HG03095 (cell line): Measurements from ENCODE around the gene ARG1.
"Not testable (repeated sequence)": the region's sequence is repeated elsewhere in the genome, so short reads cannot be mapped to it uniquely, and the experiment has no call there.

ENCODE experiments used
- ATAC-seq: cut with Tn5 transposase; IDR thresholded peaks from one replicate; pipeline ENCODE4 v1.9.1; 2021; ENCODE audit warnings: moderate library complexity; ENCODE audit not compliant: unreplicated experiment

ARG1 gene

DNA sequence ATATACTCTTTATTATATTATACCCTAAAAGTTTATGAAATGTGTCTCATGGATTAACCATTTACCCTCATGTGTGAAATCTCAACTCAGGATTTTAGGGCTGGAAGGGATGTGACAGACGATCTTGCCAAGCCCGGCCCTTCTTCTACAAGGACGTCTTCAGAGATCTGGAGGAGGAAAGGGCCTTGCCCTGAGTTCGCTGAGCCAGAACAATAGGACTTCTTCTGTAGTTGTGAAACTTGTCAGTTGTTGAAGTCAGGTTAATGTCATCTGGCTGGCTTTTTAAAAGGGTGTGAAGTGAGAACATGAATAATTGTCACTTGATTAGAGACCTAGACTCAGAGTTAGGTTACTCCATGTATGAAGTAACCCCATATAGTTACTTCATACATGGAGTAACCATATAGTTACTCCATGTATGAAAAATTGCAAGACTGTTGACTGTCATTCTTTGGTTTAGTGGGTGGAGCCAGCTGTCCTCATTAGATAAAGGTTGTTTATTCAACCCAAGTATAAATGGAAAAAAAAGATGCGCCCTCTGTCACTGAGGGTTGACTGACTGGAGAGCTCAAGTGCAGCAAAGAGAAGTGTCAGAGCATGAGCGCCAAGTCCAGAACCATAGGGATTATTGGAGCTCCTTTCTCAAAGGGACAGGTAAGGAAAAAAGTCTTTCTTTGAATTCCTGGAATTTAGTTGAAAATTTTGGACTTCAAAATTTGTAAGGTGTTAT, at the start of gene ARG1:
Gene ARG1, plus strand, starts transcription at position 541 of the 730 bp plus-strand sequence. Its CDS starts 57 bp downstream, at position 598.
- ATAC-seq: no peak

DNA sequence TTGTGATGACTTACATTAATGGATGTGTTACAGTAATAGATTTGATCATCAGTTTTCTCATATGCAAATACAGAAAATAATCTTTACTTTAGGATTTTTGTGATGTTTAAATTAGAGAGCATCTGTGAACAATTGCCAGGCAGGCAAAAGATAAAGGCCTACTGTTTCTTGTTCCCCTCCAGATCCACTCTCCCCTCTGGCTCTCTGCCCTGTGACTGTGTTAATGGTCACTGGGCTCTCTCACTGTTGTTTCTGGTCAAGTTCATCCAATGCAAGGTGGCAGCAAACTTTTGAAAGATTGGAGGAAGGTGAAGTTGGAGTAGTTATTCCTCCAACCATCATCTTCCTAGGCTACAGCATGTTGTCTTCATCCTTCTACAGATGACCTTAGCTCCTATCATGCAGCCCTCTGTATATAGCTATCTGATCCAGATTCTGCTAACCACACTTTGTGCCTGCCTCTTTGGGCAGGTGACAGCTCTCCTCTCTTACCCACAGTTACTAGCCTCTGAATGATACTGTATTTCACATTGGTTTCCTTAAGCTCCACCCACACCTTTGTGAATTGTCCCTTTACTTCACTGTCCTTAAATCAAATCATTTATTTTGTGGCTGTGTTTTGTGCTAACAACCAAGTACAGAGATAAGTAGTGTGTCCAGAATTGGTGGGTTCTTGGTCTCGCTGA, 48.9 kb upstream of the ARG1 start:
- no peak for ATAC-seq

DNA sequence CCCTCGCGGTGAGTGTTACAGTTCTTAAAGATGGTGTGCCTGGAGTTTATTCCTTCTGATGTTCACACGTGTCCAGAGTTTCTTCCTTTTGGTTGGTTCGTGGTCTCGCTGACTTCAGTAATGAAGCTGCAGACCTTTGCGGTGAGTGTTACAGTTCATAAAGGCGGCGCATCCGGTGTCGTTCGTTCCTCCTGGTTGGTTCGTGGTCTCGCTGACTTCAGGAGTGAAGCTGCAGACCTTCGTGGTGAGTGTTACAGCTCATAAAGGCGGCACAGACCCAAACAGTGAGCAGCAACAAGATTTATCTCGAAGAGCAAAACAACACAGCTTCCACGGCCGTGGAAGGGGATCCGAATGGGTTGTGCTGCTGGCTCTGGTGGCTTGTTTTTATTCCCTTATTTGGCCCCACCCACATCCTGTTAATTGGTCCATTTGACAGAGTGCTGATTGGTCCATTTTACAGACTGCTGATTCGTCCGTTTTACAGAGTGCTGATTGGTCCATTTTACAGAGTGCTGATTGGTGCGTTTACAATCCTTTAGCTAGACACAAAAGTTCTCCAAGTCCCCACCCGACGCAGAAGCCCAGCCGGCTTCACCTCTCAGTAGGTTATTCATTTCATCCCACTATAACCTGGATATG, 48.2 kb upstream of the ARG1 start:
- ATAC-seq: no peak

DNA sequence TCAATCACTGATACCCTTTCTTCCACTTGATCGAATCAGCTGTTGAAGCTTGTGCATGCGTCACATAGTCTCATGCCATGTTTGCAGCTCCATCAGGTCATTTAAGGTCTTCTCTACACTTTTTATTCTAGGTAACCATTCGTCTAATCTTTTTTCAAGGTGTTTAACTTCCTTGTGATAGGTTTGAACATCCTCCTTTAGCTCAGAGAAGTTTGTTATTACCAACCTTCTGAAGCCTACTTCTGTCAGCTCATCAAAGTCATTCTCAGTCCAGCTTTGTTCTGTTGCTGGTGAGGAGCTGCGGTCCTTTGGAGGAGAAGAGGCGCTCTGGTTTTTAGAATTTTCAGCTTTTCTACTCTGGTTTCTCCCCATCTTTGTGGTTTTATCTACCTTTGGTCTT, 42.1 kb upstream of the ARG1 start:
- not testable (repeated sequence) for ATAC-seq

DNA sequence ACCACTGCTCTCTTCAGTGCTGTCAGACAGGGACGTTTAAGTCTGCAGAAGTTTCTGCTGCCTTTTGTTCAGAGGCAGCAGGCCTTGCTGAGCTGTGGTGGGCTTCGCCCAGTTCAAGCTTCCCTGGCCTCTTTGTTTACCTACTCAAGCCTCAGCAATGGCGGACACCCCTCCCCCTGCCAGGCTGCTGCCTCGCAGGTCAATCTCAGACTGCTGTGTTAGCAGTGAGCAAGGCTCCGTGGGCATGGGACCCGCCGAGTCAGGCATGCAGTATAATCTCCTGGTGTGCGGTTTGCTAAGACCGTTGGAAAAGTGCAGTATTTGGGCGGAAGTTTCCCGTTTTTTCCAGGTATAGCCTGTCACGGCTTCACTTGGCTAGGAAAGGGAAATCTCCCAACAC, 41.3 kb upstream of the ARG1 start:
- ATAC-seq: not testable (repeated sequence)

DNA sequence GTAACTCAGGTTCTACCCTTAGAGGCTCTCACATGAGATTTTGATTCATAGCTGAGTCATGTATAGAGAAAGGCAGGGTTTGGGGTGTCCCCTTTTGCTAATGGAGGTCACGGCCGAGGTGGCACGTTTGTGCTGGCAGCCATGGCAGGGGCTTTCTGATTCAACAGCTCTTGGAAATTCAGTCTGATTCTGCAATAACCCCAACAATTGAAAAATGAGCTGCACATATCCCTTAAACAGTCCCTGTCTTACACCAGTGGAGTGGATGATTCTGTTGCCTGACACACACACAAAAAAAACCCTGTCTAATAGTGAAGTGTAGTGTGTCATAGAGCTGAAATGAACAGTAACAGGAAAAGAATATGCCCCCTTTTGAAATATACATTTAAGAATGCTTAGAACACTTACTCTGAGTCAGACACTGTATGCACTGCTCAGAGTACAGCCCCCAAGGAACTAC, 40.4 kb upstream of the ARG1 start:
- peak; percentile 82 for ATAC-seq

DNA sequence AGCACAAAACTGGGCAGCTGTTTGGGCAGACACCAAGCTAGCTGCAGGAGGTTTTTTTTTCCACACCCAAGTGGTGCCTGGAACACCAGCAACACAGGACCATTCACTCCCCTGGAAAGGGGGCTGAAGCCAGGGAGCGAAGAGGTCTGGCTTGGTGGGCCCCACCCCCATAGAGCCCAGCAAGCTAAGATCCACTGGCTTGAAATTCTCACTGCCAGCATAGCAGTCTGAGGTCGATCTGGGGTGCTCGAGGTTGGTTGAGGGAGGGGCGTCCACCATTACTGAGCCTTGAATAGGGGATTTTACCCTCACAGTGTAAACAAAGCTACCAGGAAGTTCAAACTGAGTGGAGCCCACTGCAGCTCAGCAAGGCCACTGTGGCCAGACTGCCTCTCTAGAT, 34.4 kb upstream of the ARG1 start:
- ATAC-seq: not testable (repeated sequence)

DNA sequence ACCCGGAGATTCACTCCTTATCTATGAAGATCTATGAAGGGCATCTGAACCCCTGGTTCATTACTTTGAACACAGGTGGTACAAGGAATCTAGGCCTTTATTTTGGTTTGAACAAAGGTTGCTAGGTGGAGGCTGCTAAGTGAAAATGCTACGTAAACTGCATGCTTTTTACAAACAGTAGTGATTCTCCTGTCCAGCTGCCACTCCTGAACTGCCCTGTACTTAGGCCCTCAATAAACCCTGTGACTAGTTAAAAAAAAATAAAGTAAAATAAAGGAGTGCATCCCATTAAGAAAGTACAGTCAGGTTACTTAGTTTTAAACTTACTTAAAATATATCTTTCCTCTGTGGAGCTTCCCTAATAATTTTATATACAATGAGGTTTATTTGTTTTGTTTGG, 27.7 kb upstream of the ARG1 start:
- no peak for ATAC-seq

DNA sequence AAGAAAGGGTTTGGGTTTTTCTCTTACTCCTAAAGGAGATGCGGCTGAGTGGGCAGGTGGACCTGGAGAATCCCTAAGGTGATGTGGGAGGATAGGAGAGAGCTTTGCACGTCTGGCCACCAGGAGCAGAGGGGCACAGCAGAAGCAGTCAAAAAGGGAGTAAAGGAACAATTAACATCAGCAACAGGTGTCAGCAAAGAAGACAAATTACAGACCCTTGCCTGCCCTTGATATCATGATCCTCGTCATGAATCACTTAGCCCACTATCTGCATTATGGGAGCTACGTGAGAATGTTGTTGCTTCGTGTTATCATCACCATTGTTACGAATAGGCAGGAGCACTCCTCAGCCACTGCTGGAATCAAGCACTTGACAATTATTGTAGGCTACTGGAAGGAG, 25.5 kb upstream of the ARG1 start:
- ATAC-seq: no peak

DNA sequence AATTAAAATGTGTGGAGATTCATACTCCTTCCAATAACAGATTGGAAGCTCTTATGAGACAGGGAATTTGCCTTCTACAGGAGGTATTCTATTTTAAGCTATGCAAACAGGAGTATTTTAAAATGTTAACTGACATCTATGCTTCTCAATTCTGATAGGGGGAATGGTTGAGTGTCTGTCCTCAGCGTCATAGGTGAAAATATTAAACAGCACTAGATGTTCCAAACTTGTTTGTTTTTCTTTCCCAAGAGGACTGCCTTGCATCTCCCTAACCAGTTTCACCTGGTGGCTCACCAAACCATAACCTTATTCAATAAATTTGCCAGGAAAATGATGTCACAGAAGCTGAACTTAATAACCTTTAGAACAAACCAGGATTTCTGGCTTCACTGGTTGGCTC, 24.6 kb upstream of the ARG1 start:
- ATAC-seq: no peak

DNA sequence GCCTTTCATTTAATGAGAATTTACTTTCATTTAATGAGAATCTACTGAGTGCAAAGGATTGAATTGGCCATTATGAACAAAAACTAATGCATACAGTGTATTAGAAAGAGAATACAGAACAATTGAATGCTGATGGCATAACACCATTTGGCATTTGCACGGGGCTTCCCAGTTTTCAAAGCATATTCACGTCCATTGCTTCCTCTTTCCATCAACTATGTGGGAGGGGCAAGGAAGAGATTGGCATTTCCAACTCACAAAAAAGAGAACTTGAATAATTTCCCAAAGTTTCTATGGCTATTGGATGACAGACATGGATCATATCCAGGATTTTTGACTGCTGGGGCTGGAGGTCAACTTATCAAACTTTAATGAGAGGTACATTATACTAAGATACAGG, 23.2 kb upstream of the ARG1 start:
- ATAC-seq: no peak

DNA sequence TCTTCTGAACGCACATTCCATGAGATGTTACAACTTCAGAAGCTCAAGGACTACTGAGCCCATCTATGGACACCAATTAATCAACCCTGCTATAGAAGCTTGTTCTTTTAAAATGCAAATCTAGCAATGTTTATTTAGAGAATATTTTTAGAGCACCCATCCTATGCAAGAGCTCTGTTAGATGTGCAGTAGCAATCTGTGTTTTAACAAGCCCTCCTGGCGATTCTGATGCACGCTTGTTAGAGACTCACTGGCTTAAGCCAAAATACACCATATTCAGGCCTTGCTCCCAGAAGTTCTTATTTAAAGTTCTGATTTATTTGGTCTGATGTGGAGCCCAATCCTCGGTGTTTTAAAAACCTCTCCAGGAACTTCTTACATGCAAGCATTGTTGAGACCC, 21.1 kb upstream of the ARG1 start:
- no peak for ATAC-seq

DNA sequence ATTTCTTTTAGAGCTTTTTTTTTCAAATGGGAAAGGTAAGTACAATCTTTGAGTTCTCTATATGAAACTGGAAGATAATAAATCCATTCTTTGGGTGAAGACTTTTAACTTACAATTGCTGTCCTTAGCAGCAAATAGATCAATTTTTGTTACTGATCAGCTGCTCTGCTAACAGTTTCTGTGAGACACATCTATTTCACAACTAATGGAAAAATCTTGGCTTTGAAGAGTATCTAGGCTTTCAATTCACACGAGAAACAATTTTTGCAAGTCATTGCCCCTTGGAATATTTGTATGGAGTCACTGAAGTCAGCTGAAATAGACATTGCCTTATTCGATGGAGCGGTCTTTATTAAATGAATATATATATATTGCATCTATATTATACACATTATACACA, 20.5 kb upstream of the ARG1 start:
- ATAC-seq: no peak

DNA sequence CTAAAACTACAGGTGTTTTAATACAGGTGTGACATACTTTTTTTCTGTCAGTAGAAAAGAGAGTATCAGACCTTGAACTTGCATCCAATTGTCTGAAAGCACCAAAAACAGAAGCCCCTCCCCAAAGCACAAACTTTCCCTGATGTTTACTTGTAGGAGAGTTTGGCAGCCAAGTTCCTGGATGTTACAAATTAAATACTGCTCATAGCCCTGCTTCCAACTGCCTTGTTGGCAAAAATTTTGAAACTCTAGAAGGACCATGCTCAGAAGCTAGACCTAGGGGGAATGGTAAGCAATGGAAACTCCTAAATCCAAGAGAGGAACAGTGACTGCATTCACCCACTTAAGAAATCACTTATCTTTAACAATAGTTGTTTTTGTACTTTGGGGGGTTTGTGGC, 17.0 kb upstream of the ARG1 start:
- no peak for ATAC-seq

DNA sequence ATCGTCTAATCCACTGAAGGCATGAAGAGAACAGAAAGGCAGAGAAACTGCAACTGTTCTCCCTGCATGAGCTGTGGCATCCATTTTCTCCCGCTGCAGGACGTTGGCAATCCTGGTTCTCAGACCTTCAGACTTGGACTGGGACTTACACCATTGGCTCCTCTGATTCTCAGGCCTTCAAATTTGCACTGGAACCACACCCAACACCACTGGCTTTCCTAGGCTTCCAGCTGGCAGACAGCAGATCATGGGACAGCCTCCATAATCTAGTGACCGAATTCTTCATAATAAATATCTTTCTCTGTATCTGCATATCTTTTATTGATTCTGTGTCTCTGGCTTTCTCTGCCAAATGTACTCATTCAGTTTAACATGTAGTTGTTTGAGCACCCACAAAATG, 14.1 kb upstream of the ARG1 start:
- no peak for ATAC-seq

DNA sequence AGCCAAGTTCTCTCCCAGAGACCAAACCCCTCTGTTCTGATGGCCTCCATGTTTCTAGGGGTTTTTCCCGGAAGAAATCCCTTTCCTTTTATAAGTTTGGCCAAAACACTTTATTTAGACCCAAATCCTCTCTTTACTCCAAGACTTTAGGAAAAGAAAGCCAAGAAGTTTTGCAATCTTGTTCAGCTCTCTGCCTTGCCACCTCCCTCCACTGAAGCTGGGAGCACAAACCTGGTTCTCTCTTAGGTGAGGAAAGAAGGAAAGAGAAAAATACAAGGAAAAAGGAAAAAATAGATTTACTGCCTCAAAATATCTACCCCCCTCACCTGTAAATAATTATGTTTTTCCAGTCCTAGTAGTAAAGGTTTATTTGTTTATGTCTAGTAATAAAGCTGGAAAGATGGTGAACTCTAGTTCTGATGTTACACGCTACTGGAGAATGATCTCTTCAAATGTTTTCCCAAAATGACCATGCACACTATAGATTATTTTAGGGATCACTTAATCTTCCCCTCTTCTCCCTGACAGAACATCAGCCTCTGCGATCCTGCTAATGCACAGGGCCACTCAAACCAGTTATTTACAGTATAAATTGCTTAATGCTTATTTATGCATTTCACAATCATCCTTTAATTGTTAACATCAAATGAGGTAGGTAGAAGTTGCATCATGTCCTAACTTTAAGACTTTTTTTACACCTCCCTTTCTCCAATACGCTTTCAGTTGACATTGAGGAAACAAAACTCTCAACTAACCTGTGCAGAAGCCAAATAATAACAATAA, 10.9 kb upstream of the ARG1 start:
- no peak for ATAC-seq

DNA sequence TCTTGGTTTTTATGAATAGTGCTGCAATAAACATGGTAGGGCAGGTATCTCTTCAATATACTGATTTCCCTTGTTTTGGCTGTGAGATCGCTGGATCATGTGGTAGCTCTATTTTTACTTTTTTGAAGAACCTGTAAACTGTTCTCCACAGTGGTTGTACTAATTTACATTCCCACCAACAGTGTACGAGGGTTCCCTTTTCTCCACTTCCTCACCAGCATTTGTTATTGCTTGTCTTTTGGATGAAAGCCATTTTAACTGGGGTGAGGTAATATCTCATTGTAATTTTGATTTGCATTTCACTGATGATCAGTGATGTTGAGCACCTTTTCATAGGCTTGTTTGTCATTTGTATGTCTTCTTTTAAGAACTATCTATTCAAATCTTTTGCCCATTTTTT, 8.0 kb upstream of the ARG1 start:
- ATAC-seq: no peak

DNA sequence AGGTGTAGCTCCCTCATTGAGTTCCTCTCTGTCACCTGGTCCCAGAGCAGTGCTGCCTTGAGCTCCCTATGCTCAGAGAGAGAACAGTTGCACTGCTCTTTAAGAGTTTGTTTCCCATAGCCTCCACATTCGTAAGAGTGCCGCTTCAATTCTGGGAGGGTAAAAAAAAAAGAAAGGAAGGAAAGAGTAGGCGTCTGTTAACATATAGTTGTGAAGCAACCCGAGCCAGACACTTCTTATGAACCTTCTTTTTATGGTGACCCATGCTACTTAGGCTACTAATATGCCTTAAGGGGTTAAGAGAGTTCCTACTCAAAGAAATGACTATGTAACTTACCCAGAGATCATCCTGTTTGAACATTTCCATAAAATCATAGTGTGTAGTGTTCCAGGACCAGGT, 4.3 kb upstream of the ARG1 start:
- ATAC-seq: no peak

DNA sequence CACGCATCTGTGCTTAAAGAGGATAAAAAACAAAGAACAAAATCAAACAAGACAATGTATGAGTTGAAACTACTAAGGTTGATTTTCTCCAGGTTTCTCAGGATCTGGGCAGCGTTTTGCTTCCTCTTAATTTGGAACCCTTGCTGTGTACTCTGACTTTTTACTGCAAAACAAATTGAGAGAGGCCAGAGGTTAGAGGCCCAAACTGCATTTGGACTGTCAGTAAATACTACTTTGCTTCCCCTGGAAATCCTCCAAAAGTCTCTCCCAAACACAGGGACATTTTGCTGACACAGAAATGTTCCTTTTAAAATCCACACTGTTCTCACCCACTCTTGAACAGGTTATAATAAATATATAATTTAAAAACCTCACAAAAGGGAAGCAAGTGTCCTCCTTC, 1.1 kb downstream of the ARG1 start:
- no peak for ATAC-seq

DNA sequence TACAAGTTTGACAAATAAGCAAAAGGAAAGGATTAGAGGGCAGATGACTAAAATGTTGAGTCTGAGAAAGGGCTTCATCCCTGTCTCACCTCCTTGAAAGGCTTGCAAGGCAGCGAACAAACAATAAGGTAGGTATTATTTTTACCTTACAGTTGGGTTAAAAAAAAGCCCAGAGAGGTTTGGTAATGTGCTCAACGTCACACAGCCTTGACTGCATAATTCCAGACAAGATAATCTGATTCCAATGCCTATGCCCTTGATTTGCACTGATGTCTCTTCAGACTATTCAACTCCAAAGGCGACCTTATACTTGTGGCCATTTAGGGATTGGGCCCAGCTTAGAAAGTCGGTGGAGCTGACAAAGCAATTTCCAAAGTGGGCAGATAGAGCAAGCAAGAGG, 1.7 kb downstream of the ARG1 start:
- ATAC-seq: no peak

DNA sequence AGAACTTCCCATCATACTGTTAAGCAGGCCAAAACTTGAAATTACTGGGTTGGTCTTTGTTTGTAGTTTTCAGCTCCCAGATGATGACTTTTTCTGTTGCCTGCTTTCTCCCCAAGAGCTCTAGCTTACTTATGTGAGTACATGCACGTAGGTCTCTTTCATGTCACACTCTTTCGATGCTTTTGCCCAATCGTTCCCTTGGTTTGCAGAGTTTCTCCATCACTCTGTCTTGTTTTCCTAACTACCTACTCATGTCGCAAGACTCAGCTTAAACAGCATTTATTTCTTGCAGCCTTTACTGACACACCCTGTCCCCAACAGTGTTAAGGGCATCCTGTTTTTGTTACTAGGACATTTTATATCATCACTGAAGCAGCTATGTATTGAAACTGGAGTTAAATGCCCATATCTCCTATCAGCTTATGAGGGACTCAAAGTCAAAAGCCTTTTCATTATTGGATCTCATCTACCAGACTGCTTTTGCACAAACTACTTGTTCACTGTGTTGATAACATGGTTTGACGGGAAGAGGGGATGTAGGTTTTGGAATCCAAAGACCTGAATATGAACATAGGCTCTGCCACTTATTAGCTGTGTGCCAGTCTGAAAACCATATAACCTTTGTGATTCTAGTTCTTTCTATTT, 2.9 kb downstream of the ARG1 start:
- ATAC-seq: no peak
